Measurements from ENCODE around the gene NDUFB5.
A peak's percentile ranks its signal among the peaks of the same experiment; 100 is the strongest.

Gene NDUFB5

DNA sequence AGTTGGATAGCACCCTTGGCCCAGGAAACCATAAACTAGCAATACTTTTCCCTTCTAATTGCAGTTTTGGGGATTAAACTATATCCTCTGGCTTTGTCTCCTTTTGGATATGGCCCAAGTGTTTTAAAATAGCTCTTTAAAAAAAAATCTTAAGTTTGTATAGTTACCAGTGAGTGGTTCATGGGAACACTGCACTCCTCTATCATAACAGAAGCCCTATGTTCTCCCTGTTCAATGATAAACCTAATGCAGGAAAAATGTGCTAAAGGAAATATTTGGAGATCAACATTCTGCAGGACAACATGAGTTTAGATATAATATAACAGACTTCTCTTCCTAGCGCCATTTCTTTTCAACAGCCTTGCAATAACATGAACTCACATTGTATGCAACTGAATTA is 13.3 kb upstream of the NDUFB5 start:
- Histone ChIP-seq H3K4me3 (ENCODE audit: low read depth, low read length, poor library complexity, severe bottlenecking) (no peak overlapping the region), H3K27me3 (ENCODE audit: insufficient read depth, low read length) (no peaks in the 10 kb centered on the region), H2AFZ (ENCODE audit: low read length) (no peak overlapping the region), H3K9me3 (ENCODE audit: low read length) (no peaks in the 10 kb centered on the region), H4K20me1 (ENCODE audit: insufficient read depth, low read length) (no peaks in the 10 kb centered on the region), H3K27ac (ENCODE audit: low read depth, low read length, poor library complexity, severe bottlenecking) (no peak overlapping the region), H3K36me3 (ENCODE audit: insufficient read depth, low read length) (peaks cover 95% of the 10 kb centered on the region), H3K9me2 (ENCODE audit: low read depth, low read length) (no peaks in the 10 kb centered on the region), H3K4me2 (ENCODE audit: low read length) (no peak overlapping the region), H3K9ac (ENCODE audit: low read length) (no peak overlapping the region), H3K4me1 (ENCODE audit: insufficient read depth, low read length, severe bottlenecking) (no peaks in the 10 kb centered on the region), H3K79me2 (ENCODE audit: insufficient read depth, low read length) (no peaks in the 10 kb centered on the region), H3F3A (ENCODE audit: insufficient read depth, low read length) (no peaks in the 10 kb centered on the region)
- no peak for TF ChIP-seq EZH2 (IDR thresholded peaks at IDR 0.05; ENCODE audit: borderline replicate concordance, low read length)
- TF ChIP-seq, protein P1, sequence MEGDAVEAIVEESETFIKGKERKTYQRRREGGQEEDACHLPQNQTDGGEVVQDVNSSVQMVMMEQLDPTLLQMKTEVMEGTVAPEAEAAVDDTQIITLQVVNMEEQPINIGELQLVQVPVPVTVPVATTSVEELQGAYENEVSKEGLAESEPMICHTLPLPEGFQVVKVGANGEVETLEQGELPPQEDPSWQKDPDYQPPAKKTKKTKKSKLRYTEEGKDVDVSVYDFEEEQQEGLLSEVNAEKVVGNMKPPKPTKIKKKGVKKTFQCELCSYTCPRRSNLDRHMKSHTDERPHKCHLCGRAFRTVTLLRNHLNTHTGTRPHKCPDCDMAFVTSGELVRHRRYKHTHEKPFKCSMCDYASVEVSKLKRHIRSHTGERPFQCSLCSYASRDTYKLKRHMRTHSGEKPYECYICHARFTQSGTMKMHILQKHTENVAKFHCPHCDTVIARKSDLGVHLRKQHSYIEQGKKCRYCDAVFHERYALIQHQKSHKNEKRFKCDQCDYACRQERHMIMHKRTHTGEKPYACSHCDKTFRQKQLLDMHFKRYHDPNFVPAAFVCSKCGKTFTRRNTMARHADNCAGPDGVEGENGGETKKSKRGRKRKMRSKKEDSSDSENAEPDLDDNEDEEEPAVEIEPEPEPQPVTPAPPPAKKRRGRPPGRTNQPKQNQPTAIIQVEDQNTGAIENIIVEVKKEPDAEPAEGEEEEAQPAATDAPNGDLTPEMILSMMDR (IDR thresholded peaks at IDR 0.05; ENCODE audit: low read length) = no peak

DNA sequence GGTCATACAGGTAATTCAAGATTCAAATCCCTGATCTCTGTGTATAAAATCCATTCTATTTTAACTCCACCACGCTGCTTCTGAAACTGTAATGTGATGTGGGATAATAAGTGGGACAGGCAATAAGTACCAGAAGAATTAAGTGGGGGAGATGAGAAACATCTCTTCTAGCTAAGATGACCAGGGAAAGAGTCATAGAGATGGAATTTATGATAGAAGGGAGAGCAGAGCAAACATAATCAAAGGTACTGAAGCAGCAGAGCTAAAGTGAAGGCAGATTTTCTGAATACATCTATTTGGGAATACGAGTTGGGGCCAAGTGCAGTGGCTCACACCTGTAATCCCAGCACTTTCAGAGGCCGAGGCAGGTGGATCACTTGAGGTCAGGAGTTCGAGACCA is 5.1 kb upstream of the NDUFB5 start:
- H4K20me1 ChIP-seq (ENCODE audit: insufficient read depth, low read length) = no peaks in the 10 kb centered on the region
- H3K4me3 ChIP-seq (ENCODE audit: low read depth, low read length, poor library complexity, severe bottlenecking) = no peak overlapping the region
- H3K4me1 ChIP-seq (ENCODE audit: insufficient read depth, low read length, severe bottlenecking) = peaks cover 14% of the 10 kb centered on the region
- no peaks in the 10 kb centered on the region for H3F3A ChIP-seq (ENCODE audit: insufficient read depth, low read length)
- peaks cover 16% of the 10 kb centered on the region for H3K79me2 ChIP-seq (ENCODE audit: insufficient read depth, low read length)
- H3K9me2 ChIP-seq (ENCODE audit: low read depth, low read length) = no peaks in the 10 kb centered on the region
- H3K9me3 ChIP-seq (ENCODE audit: low read length) = no peaks in the 10 kb centered on the region
- H3K27ac ChIP-seq (ENCODE audit: low read depth, low read length, poor library complexity, severe bottlenecking) = no peak overlapping the region
- no peaks in the 10 kb centered on the region for H3K27me3 ChIP-seq (ENCODE audit: insufficient read depth, low read length)
- H3K4me2 ChIP-seq (ENCODE audit: low read length) = no peak overlapping the region
- peaks cover 76% of the 10 kb centered on the region for H3K36me3 ChIP-seq (ENCODE audit: insufficient read depth, low read length)
- TF ChIP-seq, protein P1 (IDR thresholded peaks at IDR 0.05; ENCODE audit: low read length) = no peak
- no peak for TF ChIP-seq EZH2 (IDR thresholded peaks at IDR 0.05; ENCODE audit: borderline replicate concordance, low read length)
- H3K9ac ChIP-seq (ENCODE audit: low read length) = no peak overlapping the region
- H2AFZ ChIP-seq (ENCODE audit: low read length) = no peak overlapping the region

DNA sequence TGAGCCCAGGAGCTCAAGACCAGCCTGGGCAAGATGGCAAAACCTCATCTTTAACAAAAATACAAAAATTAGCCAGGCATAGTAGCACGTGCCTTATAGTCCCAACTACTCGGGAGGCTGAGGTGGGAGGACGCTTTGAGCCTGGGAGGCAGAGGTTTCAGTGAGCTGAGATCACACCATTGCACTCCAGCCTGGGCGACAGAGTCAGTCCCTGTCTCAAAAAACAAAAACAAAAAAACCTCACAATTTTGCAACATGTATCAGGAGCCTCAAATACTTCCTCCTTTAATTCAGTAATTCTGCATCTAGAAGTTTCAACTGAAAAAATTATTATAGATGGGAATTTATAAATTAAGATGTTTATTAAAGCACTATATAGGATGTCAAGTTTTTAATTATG is 1.3 kb upstream of the NDUFB5 start:
- H3K9ac ChIP-seq (ENCODE audit: low read length) = peak overlapping the region; percentile 73
- H3K9me2 ChIP-seq (ENCODE audit: low read depth, low read length) = no peaks in the 10 kb centered on the region
- H3K79me2 ChIP-seq (ENCODE audit: insufficient read depth, low read length) = peaks cover 37% of the 10 kb centered on the region
- no peaks in the 10 kb centered on the region for H4K20me1 ChIP-seq (ENCODE audit: insufficient read depth, low read length)
- H3K4me1 ChIP-seq (ENCODE audit: insufficient read depth, low read length, severe bottlenecking) = peaks cover 45% of the 10 kb centered on the region
- no peak overlapping the region for H3K27ac ChIP-seq (ENCODE audit: low read depth, low read length, poor library complexity, severe bottlenecking)
- peaks cover 3% of the 10 kb centered on the region; the same call in 1 of the 2 replicates for H3F3A ChIP-seq (ENCODE audit: insufficient read depth, low read length)
- H3K36me3 ChIP-seq (ENCODE audit: insufficient read depth, low read length) = peaks cover 49% of the 10 kb centered on the region
- H3K4me2 ChIP-seq (ENCODE audit: low read length) = peak overlapping the region; percentile 75
- no peak overlapping the region for H2AFZ ChIP-seq (ENCODE audit: low read length)
- TF ChIP-seq EZH2 (IDR thresholded peaks at IDR 0.05; ENCODE audit: borderline replicate concordance, low read length) = no peak
- TF ChIP-seq, protein P1 (IDR thresholded peaks at IDR 0.05; ENCODE audit: low read length) = no peak
- H3K4me3 ChIP-seq (ENCODE audit: low read depth, low read length, poor library complexity, severe bottlenecking) = peak overlapping the region; percentile 87
- no peaks in the 10 kb centered on the region for H3K27me3 ChIP-seq (ENCODE audit: insufficient read depth, low read length)
- no peaks in the 10 kb centered on the region for H3K9me3 ChIP-seq (ENCODE audit: low read length)

Measured in OCI-LY1 (cell line).